ENCODE data around the gene SNX30.

- no peak for TF ChIP-seq CTCF (IDR thresholded peaks at IDR 0.05)
- TF ChIP-seq POLR2A (IDR thresholded peaks at IDR 0.05) = no peak
- TF ChIP-seq POLR2AphosphoS5 (IDR thresholded peaks at IDR 0.05) = no peak
Observed at GRCh38 chr9:112917047-112917986, 166.8 kb downstream of the SNX30 start.
